Mesothelial cell of epicardium (in vitro differentiated cells): ENCODE results near the gene FNBP1L. TPM values are rescaled to one million over a fixed set of nuclear protein-coding genes. Genes with fewer than 3 reads are reported as not detected.

Experiments used
- DNase-seq, 2 experiments: peaks; one replicate each; pipeline ENCODE4 v3.0.0; 2021; ENCODE audit warnings: low spot score in 2 of 2; ENCODE audit not compliant: unreplicated experiment in 2 of 2
- H3K27ac Mint-ChIP-seq: 2 replicates; pipeline ENCODE4 v1.8.0; 2021; ENCODE audit warnings: mixed read lengths
- H3K27me3 Mint-ChIP-seq: 2 replicates; pipeline ENCODE4 v1.8.0; 2021; ENCODE audit warnings: low read depth, mixed read lengths
- H3K36me3 Mint-ChIP-seq: 2 replicates; pipeline ENCODE4 v1.8.0; 2021; ENCODE audit warnings: mixed read lengths
- H3K4me1 Mint-ChIP-seq: 2 replicates; pipeline ENCODE4 v1.8.0; 2021; ENCODE audit warnings: mixed read lengths
- H3K4me3 Mint-ChIP-seq: 2 replicates; pipeline ENCODE4 v1.8.0; 2021; ENCODE audit warnings: mild to moderate bottlenecking, moderate library complexity, mixed read lengths
- H3K9me3 Mint-ChIP-seq: 2 replicates; pipeline ENCODE4 v1.8.0; 2021; ENCODE audit warnings: mixed read lengths
- CTCF ChIP-seq: fragments of 200-600 bp; sonication (generic); IDR thresholded peaks from one replicate; pipeline ENCODE4 v1.5.0; 2021; ENCODE audit warnings: antibody characterized with exemption; ENCODE audit not compliant: unreplicated experiment
- total RNA-seq: library from RNA; stranded (reverse); gene quantifications from 3 replicates; pipeline ENCODE4 v1.2.1, GENCODE V29; 2021

Gene FNBP1L
- total RNA-seq, 1 donor from 2014 or later = 73.7 TPM

GRCh38 chr1:93438716-93439115 is 9.2 kb upstream of the FNBP1L start:
- Mint-ChIP-seq H3K4me3 (no peak overlapping the region), H3K4me1 (peaks cover 2% of the 10 kb centered on the region), H3K36me3 (no peaks in the 10 kb centered on the region), H3K27ac (no peak overlapping the region), H3K27me3 (no peaks in the 10 kb centered on the region), H3K9me3 (no peaks in the 10 kb centered on the region)
- no peak for DNase-seq
- no peak for TF ChIP-seq CTCF

- DNase-seq = no peak
- peaks cover 2% of the 10 kb centered on the region for H3K4me1 Mint-ChIP-seq
- no peaks in the 10 kb centered on the region for H3K27me3 Mint-ChIP-seq
- H3K27ac Mint-ChIP-seq = no peak overlapping the region
- no peak for TF ChIP-seq CTCF
- no peak overlapping the region for H3K4me3 Mint-ChIP-seq
- H3K36me3 Mint-ChIP-seq = no peaks in the 10 kb centered on the region
- no peaks in the 10 kb centered on the region for H3K9me3 Mint-ChIP-seq
Observed at GRCh38 chr1:93440272-93440671, 7.6 kb upstream of the FNBP1L start.

- H3K36me3 Mint-ChIP-seq = no peaks in the 10 kb centered on the region
- H3K27ac Mint-ChIP-seq = no peak overlapping the region
- TF ChIP-seq CTCF = no peak
- no peaks in the 10 kb centered on the region for H3K9me3 Mint-ChIP-seq
- DNase-seq = no peak
- H3K4me3 Mint-ChIP-seq = no peak overlapping the region
- peaks cover 2% of the 10 kb centered on the region for H3K4me1 Mint-ChIP-seq
- no peaks in the 10 kb centered on the region for H3K27me3 Mint-ChIP-seq
Observed at GRCh38 chr1:93440706-93441105, 7.2 kb upstream of the FNBP1L start.

GRCh38 chr1:93441589-93441988 is 6.3 kb upstream of the FNBP1L start:
- Mint-ChIP-seq H3K27me3 (no peaks in the 10 kb centered on the region), H3K27ac (no peak overlapping the region), H3K9me3 (no peaks in the 10 kb centered on the region), H3K4me3 (no peak overlapping the region), H3K36me3 (no peaks in the 10 kb centered on the region), H3K4me1 (peaks cover 4% of the 10 kb centered on the region)
- DNase-seq = no peak
- TF ChIP-seq CTCF = no peak

- H3K36me3 Mint-ChIP-seq = no peaks in the 10 kb centered on the region
- H3K27me3 Mint-ChIP-seq = no peaks in the 10 kb centered on the region
- peaks cover 8% of the 10 kb centered on the region for H3K4me1 Mint-ChIP-seq
- no peak for DNase-seq
- H3K4me3 Mint-ChIP-seq = no peak overlapping the region
- TF ChIP-seq CTCF = no peak
- no peaks in the 10 kb centered on the region for H3K9me3 Mint-ChIP-seq
- H3K27ac Mint-ChIP-seq = no peak overlapping the region
Observed at GRCh38 chr1:93442008-93442666, 5.8 kb upstream of the FNBP1L start.

GRCh38 chr1:93442741-93443140 is 5.2 kb upstream of the FNBP1L start:
- no peak overlapping the region for H3K4me3 Mint-ChIP-seq
- DNase-seq = no peak
- TF ChIP-seq CTCF = no peak
- peaks cover 12% of the 10 kb centered on the region for H3K4me1 Mint-ChIP-seq
- no peaks in the 10 kb centered on the region for H3K27me3 Mint-ChIP-seq
- no peaks in the 10 kb centered on the region for H3K36me3 Mint-ChIP-seq
- H3K27ac Mint-ChIP-seq = no peak overlapping the region
- no peaks in the 10 kb centered on the region for H3K9me3 Mint-ChIP-seq
